Panc1 (cell line): ENCODE data around the gene HNRNPU.

Experiments used
- CTCF ChIP-seq: fragments of 450-650 bp; IDR thresholded peaks from 2 replicates; pipeline ENCODE4 v1.5.1; 2017; ENCODE audit warnings: mild to moderate bottlenecking
- POLR2AphosphoS5 ChIP-seq: IDR thresholded peaks from 2 replicates; pipeline ENCODE4 v1.6.1; 2012; ENCODE audit warnings: mild to moderate bottlenecking, low read depth, low read length, moderate library complexity
- REST ChIP-seq, 2 experiments: IDR thresholded peaks; 2 replicates each; pipeline ENCODE4 v1.6.1; 2011 to 2012; ENCODE audit warnings: low read depth in 2 of 2, control low read depth in 1 of 2, low read length in 1 of 2, mild to moderate bottlenecking in 1 of 2, moderate library complexity in 1 of 2; ENCODE audit not compliant: insufficient read depth in 1 of 2
- SIN3A ChIP-seq: IDR thresholded peaks from 2 replicates; pipeline ENCODE4 v1.6.1; 2012; ENCODE audit warnings: low read depth, mild to moderate bottlenecking, low read length, moderate library complexity, borderline replicate concordance; ENCODE audit not compliant: insufficient read depth

- TF ChIP-seq REST (IDR thresholded peaks at IDR 0.05; ENCODE audit: insufficient read depth in 1 of 2, low read depth in 2 of 2, low read length in 1 of 2): no peak
- no peak for TF ChIP-seq CTCF
- no peak for TF ChIP-seq POLR2AphosphoS5
- no peak for TF ChIP-seq SIN3A
These were observed 4.4 kb upstream of the HNRNPU start for GRCh38 chr1:244868484-244869363.
